ENCODE results near the gene GCNT1.
"Not testable (repeated sequence)": the region's sequence is repeated elsewhere in the genome, so short reads cannot be mapped to it uniquely, and the experiment has no call there.

Gene GCNT1

GRCh38 chr9:76521244-76521681 is 62.3 kb downstream of the GCNT1 start:
- Histone ChIP-seq H3K9me3 (ENCODE audit: low read depth, low read length) (no peaks in the 10 kb centered on the region), H3K9ac (ENCODE audit: insufficient read length) (no peak overlapping the region), H3K4me3 (no peak overlapping the region), H3K36me3 (ENCODE audit: insufficient read depth, low read length) (no peaks in the 10 kb centered on the region), H3K27ac (no peak overlapping the region)
- TF ChIP-seq FOXP2 (optimal IDR thresholded peaks at IDR 0.05; ENCODE audit: control extremely low read depth, extremely low read length, insufficient read depth) (no peak), POLR2AphosphoS5 (IDR thresholded peaks at IDR 0.05; ENCODE audit: borderline replicate concordance, low read depth, low read length) (no peak), EZH2 (IDR thresholded peaks at IDR 0.05) (no peak)
- no peak for DNase-seq (ENCODE audit: low read depth, low spot score)

GRCh38 chr9:76521906-76522305 is 62.9 kb downstream of the GCNT1 start:
- no peak for TF ChIP-seq POLR2AphosphoS5 (IDR thresholded peaks at IDR 0.05; ENCODE audit: borderline replicate concordance, low read depth, low read length)
- TF ChIP-seq FOXP2 (optimal IDR thresholded peaks at IDR 0.05; ENCODE audit: control extremely low read depth, extremely low read length, insufficient read depth): no peak
- TF ChIP-seq EZH2 (IDR thresholded peaks at IDR 0.05): no peak
- no peaks in the 10 kb centered on the region for H3K9me3 ChIP-seq (ENCODE audit: low read depth, low read length)
- no peak overlapping the region for H3K9ac ChIP-seq (ENCODE audit: insufficient read length)
- no peak overlapping the region for H3K4me3 ChIP-seq
- no peak overlapping the region for H3K27ac ChIP-seq
- no peaks in the 10 kb centered on the region for H3K36me3 ChIP-seq (ENCODE audit: insufficient read depth, low read length)
- DNase-seq (ENCODE audit: low read depth, low spot score): no peak

GRCh38 chr9:76523617-76524200 is 64.7 kb downstream of the GCNT1 start:
- not testable (repeated sequence) for H3K4me3 ChIP-seq; H3K27ac ChIP-seq; DNase-seq (ENCODE audit: low read depth, low spot score); H3K36me3 ChIP-seq (ENCODE audit: insufficient read depth, low read length); H3K9ac ChIP-seq (ENCODE audit: insufficient read length); H3K9me3 ChIP-seq (ENCODE audit: low read depth, low read length)

- H3K27ac ChIP-seq: no peak overlapping the region
- no peak for TF ChIP-seq EZH2 (IDR thresholded peaks at IDR 0.05)
- TF ChIP-seq FOXP2 (optimal IDR thresholded peaks at IDR 0.05; ENCODE audit: control extremely low read depth, extremely low read length, insufficient read depth): no peak
- no peak for TF ChIP-seq POLR2AphosphoS5 (IDR thresholded peaks at IDR 0.05; ENCODE audit: borderline replicate concordance, low read depth, low read length)
- no peak overlapping the region for H3K9ac ChIP-seq (ENCODE audit: insufficient read length)
- no peaks in the 10 kb centered on the region for H3K9me3 ChIP-seq (ENCODE audit: low read depth, low read length)
- no peak for DNase-seq (ENCODE audit: low read depth, low spot score)
- no peaks in the 10 kb centered on the region for H3K36me3 ChIP-seq (ENCODE audit: insufficient read depth, low read length)
- H3K4me3 ChIP-seq: no peak overlapping the region
These were observed 66.2 kb downstream of the GCNT1 start for GRCh38 chr9:76525196-76525595.

- TF ChIP-seq EZH2 (IDR thresholded peaks at IDR 0.05): no peak
- TF ChIP-seq POLR2AphosphoS5 (IDR thresholded peaks at IDR 0.05; ENCODE audit: borderline replicate concordance, low read depth, low read length): no peak
- TF ChIP-seq FOXP2 (optimal IDR thresholded peaks at IDR 0.05; ENCODE audit: control extremely low read depth, extremely low read length, insufficient read depth): no peak
- no peak for DNase-seq (ENCODE audit: low read depth, low spot score)
- no peaks in the 10 kb centered on the region for H3K36me3 ChIP-seq (ENCODE audit: insufficient read depth, low read length)
- H3K9me3 ChIP-seq (ENCODE audit: low read depth, low read length): no peaks in the 10 kb centered on the region
- H3K9ac ChIP-seq (ENCODE audit: insufficient read length): no peak overlapping the region
- no peak overlapping the region for H3K4me3 ChIP-seq
- H3K27ac ChIP-seq: no peak overlapping the region
These were observed 67.0 kb downstream of the GCNT1 start for GRCh38 chr9:76526026-76526425.

- TF ChIP-seq POLR2AphosphoS5 (IDR thresholded peaks at IDR 0.05; ENCODE audit: borderline replicate concordance, low read depth, low read length): no peak
- no peak for TF ChIP-seq EZH2 (IDR thresholded peaks at IDR 0.05)
- TF ChIP-seq FOXP2 (optimal IDR thresholded peaks at IDR 0.05; ENCODE audit: control extremely low read depth, extremely low read length, insufficient read depth): no peak
- H3K9me3 ChIP-seq (ENCODE audit: low read depth, low read length): no peaks in the 10 kb centered on the region
- no peaks in the 10 kb centered on the region for H3K36me3 ChIP-seq (ENCODE audit: insufficient read depth, low read length)
- H3K9ac ChIP-seq (ENCODE audit: insufficient read length): no peak overlapping the region
- no peak for DNase-seq (ENCODE audit: low read depth, low spot score)
- H3K4me3 ChIP-seq: no peak overlapping the region
- no peak overlapping the region for H3K27ac ChIP-seq
These were observed 69.1 kb downstream of the GCNT1 start for GRCh38 chr9:76528056-76528455.

GRCh38 chr9:76528642-76529190 is 69.7 kb downstream of the GCNT1 start:
- Histone ChIP-seq H3K9ac (ENCODE audit: insufficient read length) (no peak overlapping the region), H3K36me3 (ENCODE audit: insufficient read depth, low read length) (no peaks in the 10 kb centered on the region), H3K4me3 (no peak overlapping the region), H3K9me3 (ENCODE audit: low read depth, low read length) (no peaks in the 10 kb centered on the region), H3K27ac (no peak overlapping the region)
- TF ChIP-seq EZH2 (IDR thresholded peaks at IDR 0.05) (no peak), POLR2AphosphoS5 (IDR thresholded peaks at IDR 0.05; ENCODE audit: borderline replicate concordance, low read depth, low read length) (no peak), FOXP2 (optimal IDR thresholded peaks at IDR 0.05; ENCODE audit: control extremely low read depth, extremely low read length, insufficient read depth) (no peak)
- no peak for DNase-seq (ENCODE audit: low read depth, low spot score)

- TF ChIP-seq FOXP2 (optimal IDR thresholded peaks at IDR 0.05; ENCODE audit: control extremely low read depth, extremely low read length, insufficient read depth) (no peak), POLR2AphosphoS5 (IDR thresholded peaks at IDR 0.05; ENCODE audit: borderline replicate concordance, low read depth, low read length) (no peak), EZH2 (IDR thresholded peaks at IDR 0.05) (no peak)
- no peak overlapping the region for H3K4me3 ChIP-seq
- no peak overlapping the region for H3K9ac ChIP-seq (ENCODE audit: insufficient read length)
- H3K9me3 ChIP-seq (ENCODE audit: low read depth, low read length): no peaks in the 10 kb centered on the region
- no peaks in the 10 kb centered on the region for H3K36me3 ChIP-seq (ENCODE audit: insufficient read depth, low read length)
- H3K27ac ChIP-seq: no peak overlapping the region
- no peak for DNase-seq (ENCODE audit: low read depth, low spot score)
These were observed 70.7 kb downstream of the GCNT1 start for GRCh38 chr9:76529653-76530052.

Measured in SK-N-MC (cell line).